Jurkat, Clone E6-1 (cell line): ENCODE measurements around the gene PPP2R2C.
A peak's percentile ranks its signal among the peaks of the same experiment; 100 is the strongest.

Experiments
- DNase-seq: peaks from one replicate; pipeline ENCODE4 v3.0.0-alpha.2; 2011; ENCODE audit warnings: low read depth, low spot score
- H3K4me3 ChIP-seq: 2 replicates; pipeline ENCODE4 v1.5.1; 2011; ENCODE audit warnings: mild to moderate bottlenecking, low read length, control low read depth, moderate library complexity

The PPP2R2C gene

DNA sequence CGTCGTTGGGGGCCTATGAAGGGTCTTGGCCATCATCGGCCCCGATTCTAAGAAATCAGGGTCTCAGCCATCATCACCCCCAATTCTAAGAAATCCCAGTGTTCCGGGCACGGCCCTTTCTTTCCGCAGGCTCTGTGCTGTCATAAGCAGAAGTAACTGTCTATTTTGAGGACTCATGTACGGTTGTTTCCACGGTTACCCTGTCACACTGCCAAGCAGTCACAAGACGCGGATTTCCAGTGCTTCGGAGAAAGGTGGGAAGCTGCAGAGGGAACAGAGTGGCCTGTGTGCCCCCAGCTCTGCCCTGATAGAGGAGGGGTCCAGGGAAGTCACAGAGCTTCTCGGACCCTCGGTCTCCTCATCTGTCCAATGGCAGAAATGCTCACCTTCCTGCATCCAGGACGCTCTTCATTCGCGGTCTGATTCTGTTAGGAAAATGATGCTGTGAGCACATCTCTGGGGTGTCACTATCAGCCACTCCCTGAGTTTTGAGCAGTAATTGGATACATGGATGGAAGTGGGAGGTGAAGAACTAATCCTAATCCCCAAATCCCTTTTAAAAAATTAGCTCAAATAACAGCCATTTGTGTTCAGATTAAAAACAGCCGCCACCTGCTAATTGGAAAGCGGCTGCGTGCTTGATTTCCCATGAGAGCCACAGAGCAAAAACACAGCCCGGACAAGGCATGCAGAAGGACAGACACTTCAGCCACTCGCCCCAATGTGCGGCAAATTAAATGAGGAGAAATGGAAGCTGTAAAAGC is 129.7 kb downstream of the PPP2R2C start:
- DNase-seq, result no peak

GRCh38 chr4:6341696-6342095 is 130.7 kb downstream of the PPP2R2C start:
- no peak overlapping the region for H3K4me3 ChIP-seq
- DNase-seq, result no peak

More for the DNA sequence above, 129.7 kb downstream of the PPP2R2C start:
- no peak overlapping the region for H3K4me3 ChIP-seq

DNA sequence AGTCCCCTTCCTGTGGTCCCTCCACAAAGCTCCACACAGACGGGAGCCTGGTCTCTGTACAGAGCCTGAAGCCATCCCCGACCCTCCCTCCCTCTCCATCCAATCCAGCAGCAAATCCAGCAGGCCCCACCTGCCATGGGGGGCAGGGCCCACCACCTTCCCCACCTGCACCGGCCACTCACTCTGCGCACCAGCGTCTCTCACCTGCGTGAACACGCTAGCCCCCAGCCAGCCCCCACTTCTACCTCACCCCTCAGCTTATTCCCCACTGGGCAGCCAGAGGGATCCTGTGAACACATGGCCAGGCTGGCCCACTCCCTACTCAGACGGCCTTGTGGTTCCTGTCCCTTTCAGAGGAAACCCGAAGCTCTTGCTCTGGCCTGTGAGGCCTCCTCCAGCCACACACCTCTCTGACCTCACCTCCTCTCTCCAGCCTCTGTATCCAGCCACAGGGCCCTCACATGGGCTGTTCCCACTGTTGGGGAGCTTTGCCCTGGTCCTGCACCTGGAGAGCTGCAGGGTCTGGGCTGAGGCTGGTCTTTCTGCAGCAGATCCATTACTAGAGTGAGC is 131.9 kb downstream of the PPP2R2C start:
- DNase-seq, result no peak
- no peak overlapping the region for H3K4me3 ChIP-seq

DNA sequence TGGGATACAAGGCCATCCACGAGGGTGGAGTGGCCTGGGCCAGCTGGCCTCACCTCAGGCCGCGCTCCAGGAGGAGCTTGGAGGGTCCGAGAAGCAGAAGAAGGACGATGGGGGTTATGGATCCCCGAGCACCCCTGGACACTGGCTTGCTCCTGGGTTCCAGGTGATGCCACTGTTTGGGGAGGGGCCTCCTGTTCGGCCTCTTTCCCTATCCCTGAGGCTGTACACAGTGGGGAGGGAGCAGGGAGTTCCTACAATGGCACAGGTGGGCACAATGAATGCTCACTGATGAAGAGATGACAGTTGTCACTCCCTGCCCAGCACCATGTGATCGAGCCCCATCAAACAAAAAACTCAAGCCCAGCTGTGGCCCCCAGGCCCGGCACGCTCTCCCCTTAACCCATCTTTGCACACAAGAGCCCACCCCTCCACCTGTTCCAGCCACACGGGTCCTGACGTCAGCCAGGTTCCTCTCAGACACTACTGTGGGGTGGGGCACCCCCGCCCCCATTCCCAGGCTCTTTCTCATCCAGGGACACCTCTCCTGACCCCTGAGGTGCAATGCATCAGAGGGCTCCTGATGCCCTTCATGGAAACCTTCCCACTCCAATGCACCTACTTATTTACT is 132.5 kb downstream of the PPP2R2C start:
- DNase-seq, result no peak
- H3K4me3 ChIP-seq, result no peak overlapping the region

DNA sequence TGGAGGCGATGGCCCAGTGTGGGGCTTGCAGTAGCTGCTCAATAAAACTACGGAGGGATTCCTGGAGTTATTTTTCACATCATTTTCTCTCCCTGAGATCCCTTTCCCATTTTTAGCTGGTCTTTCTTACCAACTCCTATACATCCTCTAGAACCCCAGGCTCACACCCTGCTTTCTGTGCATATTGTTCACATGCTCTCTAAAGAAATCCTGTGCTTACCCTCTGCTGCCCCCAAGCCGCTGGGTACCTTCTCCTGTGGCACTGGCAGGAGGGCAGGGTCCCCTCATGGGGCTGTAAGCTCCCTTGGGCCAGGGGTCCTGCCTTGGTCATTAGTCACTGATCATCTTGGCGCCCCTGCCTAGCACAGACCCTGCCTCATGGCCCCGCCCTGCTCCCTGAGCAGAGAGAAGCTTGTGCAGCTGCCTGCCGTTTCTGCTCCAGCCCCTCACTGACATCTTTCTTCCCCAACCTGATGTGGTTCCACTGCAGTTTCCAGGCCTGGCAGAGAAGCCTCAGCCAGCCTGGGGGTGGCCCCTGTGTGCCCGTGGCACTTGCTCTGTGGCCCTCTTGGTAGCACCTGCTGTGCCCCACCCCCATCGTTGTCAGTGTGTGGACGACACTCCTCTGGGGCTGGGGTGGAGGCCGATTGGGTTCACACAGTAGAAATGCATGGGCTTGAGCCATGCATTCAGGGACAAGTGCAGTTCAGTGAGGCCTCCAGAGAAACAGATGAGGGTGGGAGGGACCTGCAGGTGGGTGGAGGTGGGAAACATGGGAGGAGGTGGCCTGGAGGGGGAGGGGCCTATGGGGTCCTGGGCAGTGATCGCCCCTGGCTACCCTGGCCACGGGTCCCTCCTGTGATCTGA is 133.2 kb downstream of the PPP2R2C start:
- DNase-seq, result no peak
- no peak overlapping the region for H3K4me3 ChIP-seq

GRCh38 chr4:6338175-6338950 is 134.1 kb downstream of the PPP2R2C start:
- DNase-seq, result peak; percentile 15
- no peak overlapping the region for H3K4me3 ChIP-seq

- H3K4me3 ChIP-seq, result no peak overlapping the region
- DNase-seq, result no peak
These were observed 135.0 kb downstream of the PPP2R2C start for GRCh38 chr4:6337331-6337935.

DNA sequence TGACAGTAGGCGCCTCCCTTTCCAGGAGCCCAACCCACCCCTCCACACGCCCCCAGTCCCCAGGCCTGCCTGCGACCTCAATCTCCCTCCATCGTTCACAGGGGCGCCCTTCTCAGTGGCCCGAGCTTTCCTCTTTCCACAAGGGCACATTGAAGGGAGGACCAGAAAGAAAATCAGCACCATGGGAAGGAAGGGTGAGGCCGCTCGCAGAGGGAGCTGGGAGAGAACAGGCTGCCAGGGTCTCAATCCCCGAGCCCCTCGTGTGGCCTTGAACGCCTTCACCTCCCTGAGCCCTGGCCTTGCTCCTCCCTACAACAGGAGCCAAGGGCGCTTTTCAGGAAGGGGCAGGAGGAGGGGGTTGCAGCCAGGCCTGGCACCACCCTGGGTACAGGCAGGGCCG is 136.2 kb downstream of the PPP2R2C start:
- DNase-seq, result no peak
- H3K4me3 ChIP-seq, result no peak overlapping the region

GRCh38 chr4:6335040-6335590 is 137.3 kb downstream of the PPP2R2C start:
- H3K4me3 ChIP-seq, result no peak overlapping the region
- DNase-seq, result no peak

GRCh38 chr4:6334203-6334887 is 138.1 kb downstream of the PPP2R2C start:
- H3K4me3 ChIP-seq, result no peak overlapping the region
- no peak for DNase-seq

GRCh38 chr4:6333301-6334202 is 138.9 kb downstream of the PPP2R2C start:
- H3K4me3 ChIP-seq, result no peak overlapping the region
- peak; percentile 25 for DNase-seq

DNA sequence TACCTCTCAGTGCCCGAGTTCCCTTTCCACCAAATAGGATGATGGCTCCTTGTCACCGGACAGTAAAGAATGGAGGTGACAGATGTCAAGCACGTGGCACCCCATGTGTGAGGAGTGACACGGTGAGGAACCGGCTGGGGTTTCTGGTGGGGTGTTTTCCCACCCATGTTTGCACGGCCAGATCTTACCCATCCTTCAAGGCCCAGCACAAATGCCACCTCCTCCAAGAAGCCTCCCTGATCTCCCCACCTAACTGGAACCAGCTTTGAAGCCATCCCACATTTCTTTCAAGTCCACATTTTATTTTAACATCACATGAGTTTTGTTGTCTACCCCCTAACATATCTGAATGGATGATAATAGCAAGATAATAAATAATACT is 139.8 kb downstream of the PPP2R2C start:
- H3K4me3 ChIP-seq, result no peak overlapping the region
- DNase-seq, result no peak

- DNase-seq, result no peak
- no peak overlapping the region for H3K4me3 ChIP-seq
These were observed 140.3 kb downstream of the PPP2R2C start for GRCh38 chr4:6332042-6332668.

DNA sequence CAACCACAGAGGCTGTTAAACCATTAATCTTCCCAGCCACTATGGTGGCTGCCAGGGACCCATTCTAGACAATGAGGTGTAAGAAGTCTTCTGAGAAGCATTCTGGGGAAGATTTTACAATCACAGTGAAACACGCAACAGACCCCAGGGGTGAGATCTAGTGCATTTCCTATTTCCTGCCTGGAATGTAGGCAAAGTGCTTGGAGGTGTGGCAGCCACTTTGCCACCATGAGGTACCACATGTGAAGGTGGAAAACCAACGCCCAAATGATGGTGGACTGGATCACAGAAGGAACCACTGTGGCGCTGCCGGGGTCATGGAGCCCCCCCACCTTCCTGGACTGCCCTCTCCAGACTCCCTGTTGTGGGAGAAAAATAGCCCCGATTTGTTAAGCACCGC is 140.9 kb downstream of the PPP2R2C start:
- DNase-seq, result no peak
- H3K4me3 ChIP-seq, result no peak overlapping the region

DNA sequence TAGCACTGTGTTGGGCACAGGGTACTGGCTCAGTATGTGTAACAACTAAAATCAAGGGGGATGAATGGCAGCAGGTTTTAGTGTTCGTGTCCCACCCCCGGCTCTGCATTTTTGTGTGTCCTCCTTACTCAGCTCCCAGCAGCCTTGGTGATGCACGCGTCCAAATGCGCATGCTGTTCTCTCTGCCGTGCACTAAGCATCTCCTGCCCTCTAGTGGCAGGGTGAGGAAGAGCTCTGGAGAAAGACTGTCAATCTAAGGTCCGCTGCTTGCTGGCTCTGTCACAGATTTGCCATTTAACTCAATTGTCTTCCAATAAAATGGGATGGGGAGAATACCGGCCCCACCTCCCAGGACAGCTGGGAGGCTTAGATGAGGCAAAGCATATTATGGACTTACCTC is 141.4 kb downstream of the PPP2R2C start:
- no peak overlapping the region for H3K4me3 ChIP-seq
- DNase-seq, result peak; percentile 63

GRCh38 chr4:6330384-6330767 is 142.0 kb downstream of the PPP2R2C start:
- no peak for DNase-seq
- H3K4me3 ChIP-seq, result no peak overlapping the region
